NCI-H1694 (cell line): ENCODE measurements around the gene SUFU.

Experiments
- DNase-seq: peaks from one replicate; lab custom pipeline; 2025; lab: John Stamatoyannopoulos, UW

SUFU gene

DNA sequence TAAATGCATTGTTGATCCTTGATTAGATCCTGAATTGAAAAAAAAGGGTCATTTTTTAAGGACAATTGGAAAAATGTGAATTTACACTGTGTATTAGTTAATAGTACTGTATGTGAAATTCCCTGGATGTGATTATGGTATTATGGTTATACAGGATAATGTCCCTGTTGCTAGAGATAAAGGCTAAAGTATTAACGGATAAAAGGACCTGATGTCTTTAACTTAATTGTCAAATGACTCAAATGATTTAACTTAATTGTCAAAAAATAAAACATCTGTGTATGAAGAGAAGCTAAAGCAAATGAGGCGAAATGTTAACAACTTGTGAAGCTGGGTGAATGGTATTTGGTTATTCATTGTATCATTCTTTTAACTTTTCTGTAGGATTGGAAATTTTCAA lies 48.8 kb downstream of the SUFU start:
- no peak for DNase-seq

DNA sequence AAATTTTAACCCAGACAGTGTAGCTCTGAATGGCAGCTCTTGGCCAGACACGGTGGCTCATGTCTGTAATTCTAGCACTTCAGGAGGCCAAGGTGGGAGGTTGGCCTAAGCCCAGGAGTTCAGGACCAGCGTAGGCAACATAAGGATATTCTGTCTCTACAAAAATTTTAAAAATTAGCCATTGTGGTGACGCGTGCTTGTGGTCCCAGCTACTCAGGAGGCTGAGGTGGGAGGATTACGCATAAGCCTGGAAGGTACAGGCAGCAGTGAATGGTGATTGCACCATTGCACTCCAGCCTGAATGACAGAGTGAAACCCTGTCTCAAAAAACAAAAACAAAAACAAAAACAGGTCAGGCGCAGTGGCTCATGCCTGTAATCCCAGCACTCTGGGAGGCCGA lies 50.0 kb downstream of the SUFU start:
- no peak for DNase-seq

DNA sequence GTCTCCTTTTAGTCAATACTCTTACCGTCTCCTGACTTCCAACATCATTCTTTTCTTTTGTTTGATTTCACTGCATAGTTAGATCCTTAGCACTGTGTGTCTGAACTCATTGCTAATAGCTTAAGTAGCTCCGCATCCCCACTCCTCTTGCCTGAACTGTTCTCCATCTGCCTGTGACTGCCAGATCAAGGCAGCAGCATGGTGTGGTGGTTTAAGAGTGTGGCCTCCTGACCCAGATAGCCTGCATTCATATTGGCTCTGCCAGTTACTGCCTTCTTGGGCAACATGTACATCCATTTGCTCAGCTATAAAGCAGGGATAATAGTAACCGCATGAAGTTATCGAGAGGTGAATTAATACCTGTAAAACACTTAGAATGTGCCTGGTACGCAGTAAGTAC lies 50.8 kb downstream of the SUFU start:
- no peak for DNase-seq

DNA sequence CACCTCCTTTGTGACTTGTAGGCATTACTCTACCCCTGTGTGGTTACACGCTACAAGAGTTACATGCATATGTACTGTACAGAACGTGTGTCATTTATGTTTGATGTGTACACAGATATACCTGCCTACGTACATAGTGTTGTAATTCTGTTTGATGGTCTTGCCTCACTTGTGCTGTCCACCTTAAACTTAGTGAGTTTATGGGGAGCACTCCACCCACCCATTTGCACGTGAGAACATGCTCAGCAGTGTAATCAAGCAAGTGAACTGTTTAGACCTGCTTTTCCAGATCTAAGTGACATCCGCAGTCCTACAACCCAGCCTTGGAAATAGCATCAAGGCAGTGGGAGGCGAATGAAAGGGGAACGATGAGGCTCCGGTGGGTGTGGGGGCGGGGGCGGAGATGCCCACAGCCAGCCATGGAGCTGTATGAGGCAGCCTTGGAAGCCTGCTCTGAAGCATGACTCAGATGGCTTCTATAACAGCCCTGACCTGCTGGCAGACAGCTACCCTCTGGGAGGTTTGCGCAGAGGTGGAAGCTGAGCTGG lies 52.1 kb downstream of the SUFU start:
- DNase-seq: no peak

DNA sequence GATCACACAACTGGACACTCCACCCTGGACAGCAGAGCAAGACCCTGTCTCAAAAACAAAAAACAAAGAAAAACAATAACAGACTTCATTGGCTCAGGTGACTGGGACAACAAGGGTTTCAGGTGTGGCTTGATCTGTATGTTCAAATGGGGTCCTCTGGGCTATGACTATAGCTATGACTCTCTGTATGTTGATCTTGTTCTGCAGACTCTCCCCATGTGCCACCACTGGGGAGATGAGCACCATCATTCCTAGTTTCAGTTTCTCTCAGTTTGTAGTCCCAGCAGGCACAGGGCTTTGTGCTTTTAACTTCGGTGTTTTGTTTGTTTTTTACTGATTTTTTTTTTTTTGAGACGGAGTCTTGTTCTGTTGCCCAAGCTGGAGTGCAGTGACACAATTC lies 53.8 kb downstream of the SUFU start:
- no peak for DNase-seq

DNA sequence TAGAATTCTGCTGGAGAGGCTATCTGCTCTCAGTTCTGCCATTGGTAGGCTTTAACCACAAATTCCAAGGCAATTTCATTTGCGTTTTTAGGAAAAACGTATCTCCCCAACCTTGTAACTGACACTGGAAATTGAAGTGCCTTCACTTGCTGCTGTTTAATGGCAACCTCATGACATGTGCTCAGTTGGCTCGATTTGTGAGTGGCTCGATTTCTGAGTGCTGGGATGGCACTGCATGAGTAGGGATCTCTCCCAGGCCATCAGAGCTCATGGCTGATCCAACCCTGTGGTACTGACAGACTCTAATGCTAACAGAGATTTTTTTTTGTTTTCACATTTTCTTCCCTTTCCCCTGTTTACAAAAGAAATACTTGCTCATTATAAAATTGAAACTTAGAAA lies 56.0 kb downstream of the SUFU start:
- DNase-seq: no peak

DNA sequence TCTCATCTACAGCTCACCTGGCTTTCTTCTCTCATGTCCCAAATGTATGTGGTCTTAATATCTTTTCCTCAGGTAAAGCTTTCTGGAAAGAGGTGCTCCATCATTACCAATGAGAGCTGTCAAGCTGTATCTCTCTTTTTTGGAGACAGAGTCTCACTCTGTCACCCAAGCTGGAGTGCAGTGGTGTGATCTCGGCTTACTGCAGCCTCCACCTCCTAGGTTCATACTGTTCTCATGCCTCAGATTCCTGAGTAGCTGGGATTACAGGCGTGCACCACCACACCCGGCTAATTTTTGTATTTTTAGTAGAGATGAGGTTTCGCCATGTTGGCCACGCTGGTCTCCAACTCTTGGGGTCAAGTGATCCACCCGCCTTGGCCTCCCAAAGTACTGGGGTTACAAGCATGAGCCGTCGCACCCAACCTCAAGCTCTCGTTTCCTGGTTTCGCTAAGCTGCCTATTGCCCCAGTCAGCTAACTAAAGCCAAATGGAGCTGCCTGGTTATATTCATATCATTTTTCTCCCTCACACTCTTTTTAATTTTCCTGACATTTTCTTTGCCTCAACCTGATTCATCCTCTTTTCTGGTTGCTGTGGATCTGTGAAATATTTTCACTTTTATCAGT lies 60.5 kb downstream of the SUFU start:
- no peak for DNase-seq

DNA sequence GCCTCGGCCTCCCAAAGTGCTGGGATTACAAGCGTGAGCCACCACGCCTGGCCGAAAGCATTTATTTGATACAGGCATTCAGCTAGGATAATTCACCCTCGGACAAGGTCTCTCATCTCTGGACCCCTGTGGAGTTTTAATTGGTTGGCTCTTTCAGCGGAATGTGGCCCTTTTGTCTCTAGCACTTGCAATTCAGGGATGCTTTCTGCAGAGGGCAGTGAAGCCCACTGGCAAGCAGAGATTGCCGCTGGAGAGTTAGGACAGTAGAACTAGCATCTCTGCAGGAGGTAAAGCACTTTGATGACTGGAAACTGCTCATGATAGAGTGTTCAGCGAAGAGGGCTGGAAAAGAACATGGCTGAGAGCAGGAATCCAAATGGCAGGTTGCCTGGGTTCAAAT lies 62.0 kb downstream of the SUFU start:
- no peak for DNase-seq

DNA sequence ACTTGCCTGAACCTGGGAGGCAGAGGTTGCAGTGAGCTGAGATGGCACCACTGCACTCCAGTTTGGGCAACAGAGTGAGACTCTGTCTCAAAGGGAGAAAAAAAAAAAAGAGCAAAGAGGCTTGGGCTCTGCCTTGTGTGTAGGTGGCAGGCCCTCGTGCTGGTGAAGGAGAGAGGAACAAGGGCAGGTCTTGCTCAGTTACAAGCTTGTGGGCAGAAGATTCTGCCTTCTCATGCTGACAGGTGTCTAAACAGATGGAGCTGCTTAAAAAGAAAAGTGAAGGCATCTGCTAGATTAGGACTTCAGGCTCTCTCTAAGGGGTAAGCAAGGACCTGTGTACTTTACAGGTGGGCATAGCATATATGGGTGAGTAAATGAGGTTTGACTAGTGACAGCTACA lies 75.0 kb downstream of the SUFU start:
- no peak for DNase-seq

DNA sequence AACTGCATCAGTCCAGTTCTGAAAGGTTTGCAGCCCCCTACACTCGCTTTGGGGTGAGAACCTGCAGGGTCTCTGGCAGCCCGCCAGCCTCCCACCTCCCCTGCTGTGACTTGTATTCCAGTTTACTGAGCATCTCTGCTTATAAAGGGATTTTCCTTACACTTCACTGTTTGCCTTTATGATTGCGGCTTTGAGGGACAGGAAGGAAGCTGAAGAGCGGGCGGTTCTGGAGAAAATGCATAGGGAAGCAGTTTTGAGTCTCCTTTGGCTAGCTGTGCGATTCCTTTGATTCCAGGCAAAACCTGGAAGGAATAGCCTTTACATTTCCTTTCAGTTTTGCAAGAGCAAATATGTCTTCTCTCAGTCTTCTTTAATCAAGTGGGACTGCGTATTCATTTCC lies 75.6 kb downstream of the SUFU start:
- no peak for DNase-seq

DNA sequence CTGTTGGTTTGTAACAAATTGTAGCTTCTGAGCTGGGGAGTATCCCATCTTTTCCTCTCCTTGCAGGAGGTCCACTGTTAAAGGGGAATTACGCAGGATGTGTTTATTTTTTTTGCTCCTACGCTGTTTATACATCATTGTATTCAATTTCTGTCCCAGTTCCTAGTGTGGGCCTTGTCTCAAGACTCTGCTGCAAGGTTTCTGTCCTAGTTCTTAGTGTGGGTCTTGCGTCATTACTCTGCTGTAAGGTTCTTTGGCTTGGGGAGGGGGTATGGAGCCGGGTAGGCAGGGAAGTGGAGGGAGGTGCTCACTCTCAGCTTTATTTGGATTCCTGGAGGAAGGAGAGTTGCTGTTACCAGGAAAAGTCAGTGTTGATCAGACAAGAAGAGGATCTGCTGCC lies 76.5 kb downstream of the SUFU start:
- no peak for DNase-seq

DNA sequence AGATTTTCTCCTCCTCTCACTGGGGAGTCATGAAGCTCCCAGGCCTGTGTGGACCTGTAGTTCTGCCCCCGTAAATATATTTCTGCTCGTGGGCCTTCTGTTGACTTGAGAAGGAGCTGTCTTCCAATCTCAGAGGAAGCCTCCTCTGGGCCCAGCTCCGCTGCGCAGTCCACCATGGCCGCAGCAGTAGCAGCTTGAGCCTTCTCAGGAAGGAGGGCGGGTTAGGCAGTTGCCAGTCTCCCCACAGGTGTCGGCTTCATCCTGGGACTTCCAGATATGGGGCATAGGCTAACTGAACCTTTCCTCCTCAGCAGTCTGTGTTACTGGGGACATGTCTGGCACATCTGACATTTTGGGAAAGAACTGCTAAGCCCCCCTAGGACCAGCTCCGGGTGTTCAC lies 77.6 kb downstream of the SUFU start:
- DNase-seq: no peak

DNA sequence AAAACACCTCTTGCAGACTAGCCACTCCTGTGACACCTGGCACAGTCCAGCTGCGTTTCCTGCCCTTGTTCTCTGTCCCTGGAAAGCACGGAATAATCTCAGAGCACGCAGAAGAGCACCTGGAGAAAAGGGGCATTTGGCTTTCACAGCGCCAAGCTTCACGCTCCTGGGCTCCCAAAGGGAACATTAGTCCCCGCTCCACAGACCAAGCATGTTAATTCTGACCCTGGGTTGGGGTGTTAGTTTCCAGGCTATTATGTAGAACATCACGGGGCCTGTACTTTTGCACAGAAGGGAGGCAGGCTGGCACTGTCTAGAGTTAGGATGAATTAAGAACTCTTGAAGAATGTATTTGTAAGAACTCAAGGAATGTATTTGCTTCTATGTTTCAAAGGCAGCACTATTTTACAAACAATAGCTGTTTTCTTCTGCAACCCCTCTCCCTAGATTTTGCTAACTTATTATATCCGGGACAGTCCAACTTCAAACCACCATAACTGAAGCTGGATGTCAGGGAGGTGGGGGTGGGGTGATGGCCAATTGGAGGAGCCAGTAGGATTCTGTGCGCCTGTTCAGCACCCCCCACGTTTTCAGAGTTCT lies 78.3 kb downstream of the SUFU start:
- DNase-seq: no peak

DNA sequence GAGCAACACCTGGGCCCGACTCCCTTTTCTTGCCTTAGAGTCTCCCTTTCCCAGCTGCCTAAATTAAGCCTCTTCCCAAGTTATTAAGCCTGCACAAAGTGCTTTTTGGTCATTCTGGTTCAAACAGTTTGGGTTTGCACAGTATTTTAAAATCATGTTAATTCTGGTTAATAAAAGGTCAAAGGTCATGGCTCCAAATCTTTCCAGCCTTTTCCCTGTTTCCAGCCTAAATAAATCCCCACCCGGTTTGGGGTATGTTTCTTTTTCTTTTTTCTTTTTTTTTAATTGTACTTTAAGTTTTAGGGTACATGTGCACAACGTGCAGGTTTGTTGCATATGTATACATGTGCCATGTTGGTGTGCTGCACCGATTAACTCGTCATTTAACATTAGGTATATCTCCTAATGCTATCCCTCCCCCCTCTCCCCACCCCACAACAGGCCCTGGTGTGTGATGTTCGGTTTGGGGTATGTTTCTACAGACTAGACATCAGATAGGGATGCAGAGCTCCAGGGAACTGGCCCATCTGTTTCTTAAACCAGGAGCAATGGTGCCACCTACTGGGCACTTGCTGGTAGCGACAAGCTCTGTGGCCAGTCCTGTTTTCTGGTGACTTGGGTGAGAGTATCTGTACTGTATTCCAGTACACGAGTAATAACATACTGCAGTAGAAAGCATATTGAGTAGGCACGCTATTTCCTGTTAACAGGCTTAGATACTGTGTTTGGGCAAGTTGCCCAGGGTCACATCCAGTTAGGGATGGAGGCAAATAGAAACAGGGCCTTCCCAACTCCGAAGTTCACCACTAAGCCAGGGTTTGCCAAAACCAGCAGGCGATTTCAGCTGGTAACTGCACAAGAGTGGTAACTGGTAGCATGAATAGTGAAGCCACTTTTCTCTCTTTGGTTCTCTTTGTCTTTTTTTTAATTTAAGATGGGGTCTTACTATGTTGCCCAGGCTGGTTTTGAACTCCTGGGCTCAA lies 80.0 kb downstream of the SUFU start:
- peak; percentile 91 for DNase-seq

DNA sequence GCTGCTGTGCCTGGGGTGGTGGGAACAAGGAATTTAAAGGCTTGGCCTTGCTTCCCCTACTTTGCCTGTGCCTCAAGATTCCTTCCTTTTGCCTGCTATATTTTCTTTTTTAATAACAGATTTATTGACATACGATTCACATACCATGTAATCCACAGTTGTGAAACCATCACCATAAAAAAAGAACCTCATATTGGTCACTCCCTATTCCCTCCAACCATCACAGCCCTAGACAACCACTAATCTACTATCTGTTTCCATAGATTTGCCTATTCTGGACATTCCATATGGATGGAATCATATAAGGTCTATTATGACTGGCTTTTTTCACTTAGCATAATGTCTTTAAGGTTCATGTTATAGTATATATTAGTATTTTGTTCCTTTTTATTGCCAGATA lies 81.3 kb downstream of the SUFU start:
- DNase-seq: no peak

DNA sequence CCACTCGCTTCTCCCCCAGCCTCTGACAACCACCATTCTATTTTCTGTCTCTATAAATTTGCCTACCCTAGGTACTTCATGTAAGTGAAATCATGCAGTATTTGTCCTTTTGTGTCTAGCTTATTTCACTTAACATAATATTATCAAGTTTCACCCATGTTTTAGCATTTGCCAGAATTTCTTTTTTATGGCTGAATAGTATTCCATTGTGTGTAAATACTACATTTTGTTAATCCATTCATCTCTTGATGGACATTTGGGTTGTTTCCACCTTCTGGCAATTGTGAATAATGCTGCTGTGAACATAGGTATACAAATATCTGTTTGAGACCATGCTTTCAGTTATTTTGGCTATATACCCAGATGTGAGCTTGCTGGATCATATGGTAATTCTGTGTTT lies 83.1 kb downstream of the SUFU start:
- DNase-seq: no peak

DNA sequence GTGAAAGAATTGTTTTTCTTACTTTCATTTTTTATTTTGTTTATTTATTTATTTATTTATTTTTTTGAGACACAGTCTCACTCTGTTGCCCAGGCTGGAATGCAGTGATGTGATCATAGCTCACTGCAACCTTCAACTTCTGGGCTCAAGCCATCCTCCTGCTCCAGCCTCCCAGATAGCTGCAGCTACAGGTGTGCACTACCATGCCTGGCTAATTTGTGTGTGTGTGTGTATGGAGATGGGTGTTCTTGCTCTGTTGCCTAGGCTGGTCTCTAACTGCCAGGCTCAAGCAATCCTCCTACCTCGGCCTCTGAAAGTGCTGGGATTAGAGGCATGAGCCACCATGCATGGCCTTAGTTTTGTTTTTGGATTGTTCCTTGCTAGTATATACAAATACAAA lies 85.1 kb downstream of the SUFU start:
- DNase-seq: no peak

DNA sequence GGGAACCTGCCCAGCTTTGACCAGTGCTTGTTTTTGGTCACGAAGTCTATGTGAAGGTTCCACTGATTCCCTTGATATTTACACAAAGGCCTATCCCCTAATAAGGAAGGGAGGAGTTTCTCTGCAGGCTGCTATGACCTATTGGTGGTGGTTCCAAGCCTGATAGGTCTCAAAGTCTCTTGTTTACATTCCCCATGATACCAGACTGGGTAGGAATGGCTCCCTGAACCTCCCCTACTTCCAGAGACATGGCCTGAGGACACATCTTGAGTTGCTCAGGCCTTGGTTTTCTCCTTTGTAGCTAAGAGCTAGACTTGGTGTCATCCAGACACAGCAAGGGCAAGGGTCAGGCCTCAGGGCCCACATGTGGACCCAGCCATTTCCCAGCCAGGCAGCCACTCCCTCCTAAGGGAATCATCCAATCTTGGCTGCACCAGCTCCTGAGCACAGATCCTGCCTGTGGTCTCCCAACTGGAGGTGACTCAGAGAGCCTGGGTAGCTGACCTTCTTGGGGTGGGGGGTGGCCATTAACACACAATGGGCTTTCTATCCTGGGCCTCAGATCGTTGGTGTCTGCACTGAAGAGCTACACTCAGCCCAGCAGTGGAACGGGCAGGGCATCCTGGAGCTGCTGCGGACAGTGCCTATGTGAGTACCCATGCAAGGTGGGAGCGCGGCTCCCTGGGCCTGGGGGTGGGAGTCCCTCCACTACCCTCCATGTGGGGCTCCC lies 89.5 kb downstream of the SUFU start:
- DNase-seq: no peak

DNA sequence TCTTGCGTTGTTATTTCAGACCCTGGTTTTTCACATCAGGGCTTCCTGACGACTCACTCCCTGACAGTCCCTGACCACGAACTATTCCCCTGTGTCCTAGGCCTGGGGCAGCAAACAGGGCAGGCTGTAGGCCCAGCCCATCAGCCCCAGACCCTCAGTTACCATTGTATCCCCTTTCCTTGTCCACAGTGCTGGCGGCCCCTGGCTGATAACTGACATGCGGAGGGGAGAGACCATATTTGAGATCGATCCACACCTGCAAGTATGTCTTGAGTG lies 90.0 kb downstream of the SUFU start:
- no peak for DNase-seq

DNA sequence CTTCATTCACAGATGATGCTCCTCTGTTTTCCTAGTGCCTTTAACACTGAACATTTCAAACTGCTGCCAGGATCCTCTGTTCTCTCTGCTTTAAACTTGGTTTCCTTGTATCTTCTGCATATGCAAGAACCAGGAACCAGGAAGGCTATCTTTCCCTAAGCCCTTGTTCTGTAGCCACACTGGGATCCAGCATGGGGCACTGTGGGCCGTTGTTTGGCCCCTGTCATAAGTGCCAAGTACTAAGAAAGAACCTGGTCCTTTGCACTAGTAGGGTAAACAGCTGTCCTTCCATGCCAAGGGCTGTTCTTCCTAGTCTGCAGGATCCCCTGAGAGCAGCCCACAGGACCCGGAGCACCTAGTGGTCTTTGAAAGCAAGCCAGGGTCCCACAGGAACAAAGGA lies 91.5 kb downstream of the SUFU start:
- DNase-seq: no peak

DNA sequence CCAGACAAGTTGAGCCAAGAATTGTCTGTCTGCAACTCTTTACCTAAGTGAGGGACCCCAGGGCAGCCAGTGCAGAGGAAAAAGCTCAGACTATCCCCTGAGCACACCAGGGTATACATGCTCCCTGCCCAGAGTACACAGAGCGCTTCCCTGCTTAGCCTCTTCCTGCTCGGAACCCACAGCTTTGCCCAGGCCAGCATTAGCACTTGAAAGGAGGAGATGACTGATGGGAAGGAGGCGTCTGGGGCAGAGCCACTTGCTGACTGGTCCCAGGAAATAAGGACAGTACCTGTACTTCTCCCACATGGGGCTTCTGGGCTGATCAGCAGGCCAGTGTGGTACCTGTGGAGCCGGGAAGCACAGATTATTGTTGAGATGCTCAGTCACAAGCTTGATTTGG lies 92.1 kb downstream of the SUFU start:
- DNase-seq: no peak

DNA sequence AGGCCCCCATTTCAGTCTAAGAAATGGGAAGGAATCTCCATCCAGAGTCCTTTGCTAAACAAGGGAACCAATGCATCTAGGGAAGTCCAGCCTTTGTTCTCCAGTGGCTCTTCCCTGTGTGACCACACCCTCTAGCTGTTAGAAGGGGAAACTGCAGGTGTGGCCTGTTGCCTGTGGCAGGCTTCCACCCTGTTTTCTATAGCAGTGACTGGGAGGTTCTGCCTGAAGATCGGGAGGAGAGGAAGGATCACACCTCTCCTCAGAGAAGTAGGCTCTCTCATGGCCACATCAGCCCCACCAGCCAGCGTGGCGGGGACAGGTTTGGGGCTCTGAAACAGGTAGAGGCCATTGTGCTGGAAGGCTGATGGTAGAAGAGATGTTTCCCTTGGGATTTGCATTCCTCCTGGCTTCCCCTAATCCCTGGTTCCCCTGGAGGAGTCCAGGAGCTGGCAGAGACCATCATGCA lies 92.8 kb downstream of the SUFU start:
- DNase-seq: peak; percentile 62
